MCF 10A (cell line): Measurements from ENCODE around the gene PLIN3. TPM values are rescaled to one million over a fixed set of nuclear protein-coding genes. Genes with fewer than 3 reads are reported as not detected.

Experiments
- total RNA-seq: library from RNA; stranded (reverse); gene quantifications from 2 replicates; pipeline ENCODE4 v1.2.3, GENCODE V29; 2022

Gene PLIN3
- total RNA-seq, 1 experiment from 2014 or later: 64.3 TPM

Other genes starting within 250 kb of the PLIN3 start
- 2.7 and 3.6 TPM in 2 replicates for gene TNFAIP8L1, start 228.2 kb downstream of the PLIN3 start, total RNA-seq
- 188 and 231 TPM in 2 replicates for gene MYDGF, start 197.3 kb downstream of the PLIN3 start, total RNA-seq
- gene DPP9, start 143.8 kb downstream of the PLIN3 start, total RNA-seq: 90.6 and 100 TPM in 2 replicates
- 13.5 and 15.4 TPM in 2 replicates for gene FEM1A, start 75.9 kb downstream of the PLIN3 start, total RNA-seq
- gene TICAM1, start 36.0 kb downstream of the PLIN3 start, total RNA-seq: 24.2 and 25.6 TPM in 2 replicates
- not detected in 2 replicates for gene ARRDC5, start 35.2 kb upstream of the PLIN3 start, total RNA-seq
- gene UHRF1, start 41.8 kb upstream of the PLIN3 start, total RNA-seq: 11.2 and 16.0 TPM in 2 replicates
- 34.4 and 36.3 TPM in 2 replicates for gene KDM4B, start 101.4 kb upstream of the PLIN3 start, total RNA-seq